Epithelial cell of esophagus (primary cell): ENCODE results near the gene LPXN.

Experiments
- DNase-seq: peaks from one replicate; pipeline ENCODE4 v3.0.0; 2010; ENCODE audit warnings: low read depth
- H3K4me3 ChIP-seq: 2 replicates; pipeline ENCODE4 v1.5.1; 2011; ENCODE audit warnings: mild to moderate bottlenecking, low read length, control low read depth
- TF ChIP-seq, protein P1 (sequence below): IDR thresholded peaks from 2 replicates; pipeline ENCODE4 v1.5.1; 2011; ENCODE audit warnings: low read depth, mild to moderate bottlenecking, low read length, control low read depth, inconsistent platforms; ENCODE audit not compliant: insufficient read depth; ENCODE audit errors: missing control alignments

The LPXN gene

DNA sequence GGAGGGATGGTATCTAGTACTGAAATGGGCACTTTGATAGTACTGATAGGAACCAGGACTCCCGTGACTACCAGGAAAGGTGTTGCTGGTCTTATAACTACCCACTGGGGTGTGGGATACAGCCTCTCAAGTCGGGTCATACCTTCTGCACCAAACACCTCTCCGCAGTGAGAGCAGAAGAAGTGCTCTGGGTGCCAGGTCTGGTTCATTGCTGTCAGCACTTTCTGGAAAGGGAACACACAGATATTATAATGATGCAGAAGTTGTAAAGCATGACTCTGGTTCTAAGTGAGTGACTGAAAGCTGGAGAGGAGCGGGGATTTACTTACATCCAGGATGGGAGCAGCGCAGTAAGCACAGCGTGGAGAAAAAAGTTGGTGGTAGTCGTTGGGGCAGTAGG lies 26.0 kb downstream of the LPXN start:
- no peak for DNase-seq
- TF ChIP-seq, protein P1, sequence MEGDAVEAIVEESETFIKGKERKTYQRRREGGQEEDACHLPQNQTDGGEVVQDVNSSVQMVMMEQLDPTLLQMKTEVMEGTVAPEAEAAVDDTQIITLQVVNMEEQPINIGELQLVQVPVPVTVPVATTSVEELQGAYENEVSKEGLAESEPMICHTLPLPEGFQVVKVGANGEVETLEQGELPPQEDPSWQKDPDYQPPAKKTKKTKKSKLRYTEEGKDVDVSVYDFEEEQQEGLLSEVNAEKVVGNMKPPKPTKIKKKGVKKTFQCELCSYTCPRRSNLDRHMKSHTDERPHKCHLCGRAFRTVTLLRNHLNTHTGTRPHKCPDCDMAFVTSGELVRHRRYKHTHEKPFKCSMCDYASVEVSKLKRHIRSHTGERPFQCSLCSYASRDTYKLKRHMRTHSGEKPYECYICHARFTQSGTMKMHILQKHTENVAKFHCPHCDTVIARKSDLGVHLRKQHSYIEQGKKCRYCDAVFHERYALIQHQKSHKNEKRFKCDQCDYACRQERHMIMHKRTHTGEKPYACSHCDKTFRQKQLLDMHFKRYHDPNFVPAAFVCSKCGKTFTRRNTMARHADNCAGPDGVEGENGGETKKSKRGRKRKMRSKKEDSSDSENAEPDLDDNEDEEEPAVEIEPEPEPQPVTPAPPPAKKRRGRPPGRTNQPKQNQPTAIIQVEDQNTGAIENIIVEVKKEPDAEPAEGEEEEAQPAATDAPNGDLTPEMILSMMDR = no peak
- no peak overlapping the region for H3K4me3 ChIP-seq

DNA sequence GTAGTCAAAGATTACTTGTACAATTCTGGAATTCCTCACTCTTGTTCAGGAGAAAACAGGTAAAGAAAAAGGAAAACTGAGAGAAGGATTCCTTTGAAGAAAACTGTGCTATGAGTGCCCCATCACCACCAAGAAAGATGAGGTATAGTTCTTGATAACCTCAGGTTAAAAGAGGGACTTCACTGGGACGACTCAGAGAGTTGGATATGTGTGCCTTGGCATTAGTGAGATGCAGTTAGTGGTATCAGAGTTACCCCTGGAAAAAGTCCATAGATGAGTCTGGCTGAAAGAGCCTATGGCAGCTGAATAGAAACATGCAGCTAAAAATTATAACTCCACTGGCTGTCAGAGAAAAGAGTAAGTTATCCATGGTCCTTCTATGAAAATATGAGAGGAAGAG lies 28.8 kb downstream of the LPXN start:
- TF ChIP-seq, protein P1 = no peak
- DNase-seq = no peak
- no peak overlapping the region for H3K4me3 ChIP-seq

DNA sequence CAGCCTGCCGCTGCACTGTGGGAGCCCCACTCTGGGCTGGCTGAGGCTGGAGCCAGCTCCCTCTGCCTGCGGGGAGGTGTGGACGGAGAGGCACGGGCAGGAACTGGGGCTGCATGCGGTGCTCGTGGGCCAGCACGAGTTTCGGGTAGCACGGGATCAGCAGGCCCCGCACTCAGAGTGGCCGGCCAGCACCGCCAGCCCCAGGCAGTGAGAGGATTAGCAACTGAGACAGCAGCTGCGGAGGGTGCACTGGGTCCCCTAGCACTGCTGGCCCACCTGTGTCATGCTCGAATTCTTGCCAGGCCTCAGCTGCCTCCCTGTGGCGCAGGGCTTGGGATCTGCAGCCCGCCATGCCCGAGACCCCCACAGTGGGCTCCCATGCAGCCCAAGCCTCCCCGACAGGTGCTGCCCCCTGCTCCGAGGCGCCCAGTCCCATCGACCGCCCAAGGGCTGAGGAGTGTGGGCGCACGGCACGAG lies 43.8 kb downstream of the LPXN start:
- no peak overlapping the region for H3K4me3 ChIP-seq
- DNase-seq = no peak
- TF ChIP-seq, protein P1 = no peak

DNA sequence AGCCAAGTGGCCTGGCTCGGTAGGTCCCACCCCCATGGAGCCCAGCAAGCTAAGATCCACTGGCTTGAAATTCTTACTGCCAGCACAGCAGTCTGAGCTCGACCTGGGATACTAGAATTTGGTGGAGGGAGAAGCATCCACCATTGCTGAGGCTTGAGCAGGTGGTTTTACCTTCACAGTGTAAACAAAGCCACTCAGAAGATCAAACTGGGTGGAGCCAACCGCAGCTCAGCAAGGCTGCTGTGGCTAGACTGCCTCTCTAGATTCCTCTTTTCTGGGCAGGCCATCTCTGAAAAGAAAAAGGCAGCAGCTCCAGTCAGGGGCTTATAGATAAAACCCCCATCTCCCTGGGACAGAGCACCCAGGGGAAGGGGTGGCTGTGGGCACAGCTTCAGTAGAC lies 45.4 kb downstream of the LPXN start:
- DNase-seq = no peak
- TF ChIP-seq, protein P1 = no peak

DNA sequence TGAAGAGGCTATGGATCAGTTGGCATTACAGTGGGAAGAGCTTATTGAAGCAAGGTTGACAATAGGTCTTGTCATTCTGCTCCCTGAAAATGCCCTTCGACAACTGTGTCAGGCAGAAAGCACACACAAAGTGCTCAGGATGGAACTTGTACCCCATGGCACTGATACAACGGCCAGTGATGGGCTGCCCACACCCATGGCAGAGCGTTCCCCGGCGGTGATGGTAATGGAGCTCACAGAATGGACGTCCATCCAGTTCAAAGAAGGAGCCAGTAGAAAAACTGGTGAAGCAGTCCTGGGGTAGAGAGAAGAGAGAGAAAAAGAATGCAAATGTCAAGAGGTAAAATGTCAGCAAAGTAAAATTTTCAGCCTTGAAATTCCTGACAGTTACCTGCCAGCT lies 48.2 kb downstream of the LPXN start:
- no peak for DNase-seq
- TF ChIP-seq, protein P1 = no peak
- H3K4me3 ChIP-seq = no peak overlapping the region

More for the DNA sequence above, 45.4 kb downstream of the LPXN start:
- H3K4me3 ChIP-seq = no peak overlapping the region

DNA sequence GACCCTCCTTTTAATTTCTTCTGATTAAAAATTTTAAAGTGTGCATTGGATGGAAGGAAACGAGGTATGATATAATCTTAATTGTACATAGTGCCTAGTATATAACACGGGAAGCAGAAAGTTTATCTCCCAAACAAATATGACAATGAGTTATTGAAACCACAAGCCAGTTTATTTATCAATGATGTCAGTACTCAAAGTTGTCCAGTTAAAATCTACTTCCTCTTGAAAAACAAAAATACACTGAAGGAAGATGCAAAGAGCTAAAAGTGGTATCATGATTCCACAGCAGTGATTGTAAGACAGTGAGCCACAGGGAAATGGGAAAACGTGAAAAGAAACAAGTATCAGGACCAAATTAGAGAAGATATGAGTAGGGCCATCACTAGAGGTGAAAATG lies 48.9 kb downstream of the LPXN start:
- TF ChIP-seq, protein P1 = no peak
- no peak overlapping the region for H3K4me3 ChIP-seq
- no peak for DNase-seq

DNA sequence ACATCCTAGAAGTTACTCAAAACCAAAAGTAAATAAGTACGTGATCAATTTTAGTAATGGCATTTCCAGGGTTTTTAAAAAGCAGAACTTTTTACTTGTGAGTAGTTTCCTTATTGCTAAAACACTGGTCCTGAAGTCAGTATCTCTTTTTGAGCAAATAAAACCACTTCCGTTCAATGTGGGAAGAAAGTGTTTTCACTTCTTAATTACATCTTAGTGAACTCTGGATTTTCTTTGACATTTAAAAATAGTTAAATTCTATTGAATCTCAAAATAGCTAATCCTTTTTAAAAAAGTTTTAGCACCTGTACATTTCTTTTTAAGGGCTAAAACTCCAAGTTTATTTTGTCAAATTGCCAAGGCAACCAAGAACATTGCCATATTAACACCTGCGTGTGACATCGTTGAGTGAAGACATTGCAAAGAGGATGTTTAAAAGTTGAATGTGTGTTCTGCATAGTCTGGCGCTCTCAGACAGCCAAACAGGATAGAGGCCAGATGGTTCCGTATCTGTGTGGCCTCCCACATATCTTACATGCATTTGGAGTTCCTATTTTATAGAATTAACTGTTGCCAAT lies 50.5 kb downstream of the LPXN start:
- TF ChIP-seq, protein P1 = no peak
- DNase-seq = no peak
- H3K4me3 ChIP-seq = no peak overlapping the region
